GM06990 (cell line): ENCODE results near the gene KAT14.
"Not testable (repeated sequence)": the region's sequence is repeated elsewhere in the genome, so short reads cannot be mapped to it uniquely, and the experiment has no call there.

ENCODE experiments used
- DNase-seq: peaks from one replicate; pipeline ENCODE4 v3.0.0-alpha.2; 2011; ENCODE audit not compliant: insufficient read length; ENCODE audit errors: extremely low read depth
- H3K27me3 ChIP-seq: replicated peaks from 2 replicates; pipeline ENCODE4 v1.6.0; 2011; ENCODE audit warnings: low read length; ENCODE audit not compliant: control insufficient read depth, insufficient read depth
- H3K36me3 ChIP-seq: 2 replicates; pipeline ENCODE4 v1.5.1; 2011; ENCODE audit warnings: low read length; ENCODE audit not compliant: control insufficient read depth, insufficient read depth
- H3K4me3 ChIP-seq: replicated peaks from 2 replicates; pipeline ENCODE4 v1.5.1; 2011; ENCODE audit warnings: low read depth, mild to moderate bottlenecking, control low read depth, low read length
- CTCF ChIP-seq: IDR thresholded peaks from 2 replicates; pipeline ENCODE4 v1.5.1; 2011; ENCODE audit warnings: low read length, control low read depth, mild to moderate bottlenecking, inconsistent platforms; ENCODE audit not compliant: insufficient read depth, poor library complexity, severe bottlenecking

Gene KAT14

GRCh38 chr20:18218280-18218679 lies 80.6 kb downstream of the KAT14 start:
- H3K4me3 ChIP-seq = no peak overlapping the region
- no peaks in the 10 kb centered on the region for H3K27me3 ChIP-seq
- DNase-seq = no peak
- no peaks in the 10 kb centered on the region for H3K36me3 ChIP-seq
- TF ChIP-seq CTCF = no peak

- H3K36me3 ChIP-seq = no peaks in the 10 kb centered on the region
- no peak for TF ChIP-seq CTCF
- H3K4me3 ChIP-seq = no peak overlapping the region
- H3K27me3 ChIP-seq = no peaks in the 10 kb centered on the region
- no peak for DNase-seq
Measured at GRCh38 chr20:18223409-18223808, 85.7 kb downstream of the KAT14 start.

GRCh38 chr20:18224968-18225568 lies 87.4 kb downstream of the KAT14 start:
- no peaks in the 10 kb centered on the region for H3K27me3 ChIP-seq
- H3K4me3 ChIP-seq = no peak overlapping the region
- DNase-seq = no peak
- H3K36me3 ChIP-seq = no peaks in the 10 kb centered on the region
- TF ChIP-seq CTCF = no peak

- H3K27me3 ChIP-seq = no peaks in the 10 kb centered on the region
- H3K36me3 ChIP-seq = no peaks in the 10 kb centered on the region
- DNase-seq = no peak
- no peak for TF ChIP-seq CTCF
- H3K4me3 ChIP-seq = no peak overlapping the region
Measured at GRCh38 chr20:18225632-18226031, 88.0 kb downstream of the KAT14 start.

- H3K4me3 ChIP-seq, H3K27me3 ChIP-seq, H3K36me3 ChIP-seq, DNase-seq: not testable (repeated sequence)
Measured at GRCh38 chr20:18226741-18227140, 89.1 kb downstream of the KAT14 start.

GRCh38 chr20:18233408-18233943 lies 95.8 kb downstream of the KAT14 start:
- H3K27me3 ChIP-seq = no peaks in the 10 kb centered on the region
- H3K36me3 ChIP-seq = no peaks in the 10 kb centered on the region
- no peak for DNase-seq
- no peak overlapping the region for H3K4me3 ChIP-seq
- TF ChIP-seq CTCF = no peak
